ENCODE data around the gene MID2. TPM values are rescaled to one million over a fixed set of nuclear protein-coding genes. Genes with fewer than 3 reads are reported as not detected.
"Not testable (repeated sequence)": the region's sequence is repeated elsewhere in the genome, so short reads cannot be mapped to it uniquely, and the experiment has no call there.

Gene MID2
- total RNA-seq, 1 donor from 2014 or later, result 21.9 TPM

- Histone ChIP-seq H3K36me3 (ENCODE audit: control insufficient read depth, insufficient read depth, low read length) (peaks cover 2% of the 10 kb centered on the region), H3K27me3 (ENCODE audit: control insufficient read depth, insufficient read depth, low read length) (no peaks in the 10 kb centered on the region), H3K4me3 (ENCODE audit: low read depth, low read length) (peak overlapping the region; percentile 68)
- FAIRE-seq (no peak), DNase-seq (ENCODE audit: low read depth) (peak; percentile 74)
- TF ChIP-seq CTCF (IDR thresholded peaks at IDR 0.05; ENCODE audit: insufficient read depth, low read length, severe bottlenecking), result no peak
Measured at GRCh38 chrX:107935664-107936433, 110.2 kb downstream of the MID2 start.

- peak overlapping the region; percentile 68 for H3K4me3 ChIP-seq (ENCODE audit: low read depth, low read length)
- no peak for TF ChIP-seq CTCF (IDR thresholded peaks at IDR 0.05; ENCODE audit: insufficient read depth, low read length, severe bottlenecking)
- peaks cover 2% of the 10 kb centered on the region for H3K36me3 ChIP-seq (ENCODE audit: control insufficient read depth, insufficient read depth, low read length)
- DNase-seq (ENCODE audit: low read depth) (no peak), FAIRE-seq (no peak)
- no peaks in the 10 kb centered on the region for H3K27me3 ChIP-seq (ENCODE audit: control insufficient read depth, insufficient read depth, low read length)
Measured at GRCh38 chrX:107936434-107936730, 110.7 kb downstream of the MID2 start.

GRCh38 chrX:107940095-107940494 lies 114.4 kb downstream of the MID2 start:
- DNase-seq (ENCODE audit: low read depth), result no peak
- H3K4me3 ChIP-seq (ENCODE audit: low read depth, low read length), result no peak overlapping the region
- peaks cover 2% of the 10 kb centered on the region for H3K36me3 ChIP-seq (ENCODE audit: control insufficient read depth, insufficient read depth, low read length)
- no peak for FAIRE-seq
- TF ChIP-seq CTCF (IDR thresholded peaks at IDR 0.05; ENCODE audit: insufficient read depth, low read length, severe bottlenecking), result no peak
- H3K27me3 ChIP-seq (ENCODE audit: control insufficient read depth, insufficient read depth, low read length), result no peaks in the 10 kb centered on the region

- H3K27me3 ChIP-seq (ENCODE audit: control insufficient read depth, insufficient read depth, low read length); H3K36me3 ChIP-seq (ENCODE audit: control insufficient read depth, insufficient read depth, low read length); H3K4me3 ChIP-seq (ENCODE audit: low read depth, low read length); DNase-seq (ENCODE audit: low read depth); FAIRE-seq: not testable (repeated sequence)
Measured at GRCh38 chrX:107955337-107955736, 129.7 kb downstream of the MID2 start.

GRCh38 chrX:107968623-107969022 lies 143.0 kb downstream of the MID2 start:
- DNase-seq (ENCODE audit: low read depth), result peak; percentile 8
- no peak overlapping the region for H3K4me3 ChIP-seq (ENCODE audit: low read depth, low read length)
- no peak for TF ChIP-seq CTCF (IDR thresholded peaks at IDR 0.05; ENCODE audit: insufficient read depth, low read length, severe bottlenecking)
- no peaks in the 10 kb centered on the region for H3K36me3 ChIP-seq (ENCODE audit: control insufficient read depth, insufficient read depth, low read length)
- H3K27me3 ChIP-seq (ENCODE audit: control insufficient read depth, insufficient read depth, low read length), result no peaks in the 10 kb centered on the region
- FAIRE-seq, result no peak

GRCh38 chrX:107970073-107970472 lies 144.4 kb downstream of the MID2 start:
- TF ChIP-seq CTCF (IDR thresholded peaks at IDR 0.05; ENCODE audit: insufficient read depth, low read length, severe bottlenecking), result no peak
- no peak for DNase-seq (ENCODE audit: low read depth)

More at GRCh38 chrX:107970073-107970472, 144.4 kb downstream of the MID2 start:
- no peak for FAIRE-seq
- Histone ChIP-seq H3K27me3 (ENCODE audit: control insufficient read depth, insufficient read depth, low read length) (no peaks in the 10 kb centered on the region), H3K36me3 (ENCODE audit: control insufficient read depth, insufficient read depth, low read length) (no peaks in the 10 kb centered on the region), H3K4me3 (ENCODE audit: low read depth, low read length) (no peak overlapping the region)
